ENCODE measurements around the gene EFHC2.

DNA sequence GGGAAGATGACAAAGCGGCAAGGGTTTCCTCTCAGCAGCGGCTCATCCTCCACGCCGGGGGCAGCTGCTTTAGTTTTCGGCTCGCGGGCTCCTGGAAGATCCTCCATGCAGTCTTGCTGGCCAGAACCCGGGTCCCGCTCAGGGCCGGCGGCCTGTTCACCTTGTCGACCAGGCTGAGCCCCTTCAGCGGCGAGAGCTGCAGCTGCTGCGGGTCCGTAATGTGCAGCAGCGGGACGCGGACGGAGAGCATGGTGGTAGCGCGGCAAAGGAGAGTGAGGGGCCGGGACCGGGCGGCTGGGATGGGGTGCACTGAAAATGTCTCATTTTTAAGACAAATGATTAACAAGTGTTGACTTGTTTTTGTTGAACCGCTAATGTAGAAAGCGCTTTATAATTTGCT lies 33.2 kb downstream of the EFHC2 start:
- TF ChIP-seq POLR2AphosphoS5 (IDR thresholded peaks at IDR 0.05) (no peak), EP300 (IDR thresholded peaks at IDR 0.05) (no peak), POLR2A (IDR thresholded peaks at IDR 0.05) (no peak)
- TF ChIP-seq, protein P1, sequence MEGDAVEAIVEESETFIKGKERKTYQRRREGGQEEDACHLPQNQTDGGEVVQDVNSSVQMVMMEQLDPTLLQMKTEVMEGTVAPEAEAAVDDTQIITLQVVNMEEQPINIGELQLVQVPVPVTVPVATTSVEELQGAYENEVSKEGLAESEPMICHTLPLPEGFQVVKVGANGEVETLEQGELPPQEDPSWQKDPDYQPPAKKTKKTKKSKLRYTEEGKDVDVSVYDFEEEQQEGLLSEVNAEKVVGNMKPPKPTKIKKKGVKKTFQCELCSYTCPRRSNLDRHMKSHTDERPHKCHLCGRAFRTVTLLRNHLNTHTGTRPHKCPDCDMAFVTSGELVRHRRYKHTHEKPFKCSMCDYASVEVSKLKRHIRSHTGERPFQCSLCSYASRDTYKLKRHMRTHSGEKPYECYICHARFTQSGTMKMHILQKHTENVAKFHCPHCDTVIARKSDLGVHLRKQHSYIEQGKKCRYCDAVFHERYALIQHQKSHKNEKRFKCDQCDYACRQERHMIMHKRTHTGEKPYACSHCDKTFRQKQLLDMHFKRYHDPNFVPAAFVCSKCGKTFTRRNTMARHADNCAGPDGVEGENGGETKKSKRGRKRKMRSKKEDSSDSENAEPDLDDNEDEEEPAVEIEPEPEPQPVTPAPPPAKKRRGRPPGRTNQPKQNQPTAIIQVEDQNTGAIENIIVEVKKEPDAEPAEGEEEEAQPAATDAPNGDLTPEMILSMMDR (IDR thresholded peaks at IDR 0.05): no peak

Data from suprapubic skin (tissue), 4 donors.